MCF 10A (cell line): ENCODE data around the gene CTBP2. TPM values are rescaled to one million over a fixed set of nuclear protein-coding genes. Genes with fewer than 3 reads are reported as not detected.

Source experiments
- BruUV-seq: library from RNA; stranded (reverse); fragments of 400-500 nt; replicated peaks from 2 replicates; lab custom pipeline; 2021; lab: Mats Ljungman, UMichigan
- CTCF ChIA-PET: fragments of 300-600 bp; sonication (Branson Sonifier 250); formaldehyde crosslinking; extraction: SDS; loops from one replicate; lab custom pipeline; 2021; ENCODE audit warnings: antibody characterized with exemption, inconsistent platforms; lab: Yijun Ruan, JAX
- POLR2A ChIA-PET: fragments of 300-600, 350-650 bp; sonication (Branson Sonifier 250); formaldehyde crosslinking; extraction: SDS; loops from one replicate; lab custom pipeline; 2020; ENCODE audit warnings: antibody characterized with exemption, inconsistent platforms; lab: Yijun Ruan, JAX
- DNase-seq: peaks from one replicate; pipeline ENCODE4 v3.0.0-alpha.2; 2018; ENCODE audit not compliant: unreplicated experiment
- H3K27ac Mint-ChIP-seq: one replicate; pipeline ENCODE4 v1.8.0; 2022; ENCODE audit warnings: mild to moderate bottlenecking, low read depth, mixed read lengths; ENCODE audit not compliant: unreplicated experiment
- H3K27me3 Mint-ChIP-seq: one replicate; pipeline ENCODE4 v1.8.0; 2022; ENCODE audit warnings: mixed read lengths; ENCODE audit not compliant: insufficient read depth, unreplicated experiment
- H3K36me3 Mint-ChIP-seq: one replicate; pipeline ENCODE4 v1.8.0; 2022; ENCODE audit warnings: mild to moderate bottlenecking, moderate library complexity, mixed read lengths; ENCODE audit not compliant: insufficient read depth, unreplicated experiment
- H3K4me1 Mint-ChIP-seq: one replicate; pipeline ENCODE4 v1.8.0; 2022; ENCODE audit warnings: mixed read lengths; ENCODE audit not compliant: insufficient read depth, unreplicated experiment
- H3K4me3 Mint-ChIP-seq: one replicate; pipeline ENCODE4 v1.8.0; 2022; ENCODE audit warnings: mild to moderate bottlenecking, moderate library complexity, mixed read lengths; ENCODE audit not compliant: unreplicated experiment
- H3K9me3 Mint-ChIP-seq: one replicate; pipeline ENCODE4 v1.8.0; 2022; ENCODE audit warnings: mixed read lengths; ENCODE audit not compliant: unreplicated experiment
- CTCF ChIP-seq: fragments of 200-600 bp; IDR thresholded peaks from one replicate; pipeline ENCODE4 v1.8.0; 2022; ENCODE audit warnings: antibody characterized with exemption, mild to moderate bottlenecking; ENCODE audit not compliant: unreplicated experiment
- intact Hi-C: fragments of 100-400 bp; cut with micrococcal nuclease; formaldehyde crosslinking; loops from 2 replicates; pipeline ENCODE4 v1.14.1; 2022
- total RNA-seq: library from RNA; stranded (reverse); gene quantifications from 2 replicates; pipeline ENCODE4 v1.2.3, GENCODE V29; 2022

Gene CTBP2
- total RNA-seq, 1 experiment from 2014 or later = 152 TPM

DNA sequence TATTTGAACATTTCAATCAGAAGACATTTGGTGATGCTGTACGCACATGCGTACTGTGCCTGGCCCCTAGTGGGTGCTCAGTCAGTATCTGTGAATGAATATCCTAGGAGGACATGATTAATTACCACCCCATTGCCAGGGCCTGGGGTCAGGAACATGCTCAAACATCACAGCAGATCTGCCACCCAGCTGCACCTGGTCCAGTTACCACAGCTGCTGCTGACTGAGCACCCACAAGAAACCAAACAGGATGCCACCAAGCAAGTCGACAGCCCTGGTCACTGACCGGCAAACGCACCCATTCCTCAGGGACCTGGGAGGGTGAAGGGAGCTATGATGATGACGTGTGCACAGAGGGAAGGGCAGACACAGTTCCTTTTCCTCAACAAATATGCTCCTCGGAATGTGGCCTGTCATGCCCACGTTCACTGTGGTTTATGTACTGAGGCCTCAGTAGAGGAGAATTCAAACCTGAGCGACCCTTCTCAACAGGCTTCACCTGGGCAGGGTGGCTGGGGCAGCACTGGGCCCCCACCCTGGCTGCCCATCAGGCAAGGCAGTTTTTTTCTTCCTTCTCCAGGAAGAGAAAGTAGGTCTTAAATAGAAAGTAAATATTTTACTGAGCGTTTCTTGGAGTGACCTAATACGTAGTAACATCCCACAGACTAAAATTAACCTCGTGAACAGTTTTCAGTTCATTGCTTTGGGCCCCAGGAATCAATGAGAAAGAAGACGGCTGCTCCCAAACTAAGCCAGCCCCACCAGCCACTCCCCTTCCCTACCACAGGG is 13.4 kb downstream of the CTBP2 start:
- peaks cover 19% of the 10 kb centered on the region for H3K36me3 Mint-ChIP-seq
- peak; percentile 32 for DNase-seq
- no peaks in the 10 kb centered on the region for H3K27me3 Mint-ChIP-seq
- ChIA-PET POLR2A (interaction anchor here (0.7 to 3.8 kb wide), 5 partner anchors 7 to 196 kb away, joined by 3 to 28 read pairs (median 5); no protein-coding TSS in a partner anchor), CTCF (interaction anchor here (0.6 to 1.9 kb wide), 5 partner anchors 10 to 55 kb away, joined by 3 to 7 read pairs (median 5); no protein-coding TSS in a partner anchor)
- H3K4me1 Mint-ChIP-seq = peaks cover 55% of the 10 kb centered on the region
- peak overlapping the region; percentile 96 for H3K27ac Mint-ChIP-seq
- peak overlapping the region; percentile 49 for H3K4me3 Mint-ChIP-seq
- no TSS peak for BruUV-seq
- intact Hi-C loops = no loop called here
- H3K9me3 Mint-ChIP-seq = no peaks in the 10 kb centered on the region
- no peak for TF ChIP-seq CTCF

GRCh38 chr10:125145636-125146035 is 14.7 kb downstream of the CTBP2 start:
- H3K4me1 Mint-ChIP-seq = peaks cover 55% of the 10 kb centered on the region
- CTCF ChIA-PET = interaction anchor here (0.6 to 1.8 kb wide), 7 partner anchors 10 to 100 kb away, joined by 3 to 8 read pairs (median 3); no protein-coding TSS in a partner anchor
- no peak for TF ChIP-seq CTCF
- H3K4me3 Mint-ChIP-seq = no peak overlapping the region
- H3K27me3 Mint-ChIP-seq = no peaks in the 10 kb centered on the region
- H3K9me3 Mint-ChIP-seq = no peaks in the 10 kb centered on the region
- POLR2A ChIA-PET = interaction anchor here (0.6 to 3.8 kb wide), 5 partner anchors 8 to 214 kb away, joined by 3 to 28 read pairs (median 3); no protein-coding TSS in a partner anchor
- H3K36me3 Mint-ChIP-seq = peaks cover 12% of the 10 kb centered on the region
- no TSS peak for BruUV-seq
- intact Hi-C loops = loop anchor here (1.0 kb wide), 1 partner anchor 97 kb away; no protein-coding TSS in a partner anchor
- DNase-seq = no peak
- H3K27ac Mint-ChIP-seq = no peak overlapping the region

DNA sequence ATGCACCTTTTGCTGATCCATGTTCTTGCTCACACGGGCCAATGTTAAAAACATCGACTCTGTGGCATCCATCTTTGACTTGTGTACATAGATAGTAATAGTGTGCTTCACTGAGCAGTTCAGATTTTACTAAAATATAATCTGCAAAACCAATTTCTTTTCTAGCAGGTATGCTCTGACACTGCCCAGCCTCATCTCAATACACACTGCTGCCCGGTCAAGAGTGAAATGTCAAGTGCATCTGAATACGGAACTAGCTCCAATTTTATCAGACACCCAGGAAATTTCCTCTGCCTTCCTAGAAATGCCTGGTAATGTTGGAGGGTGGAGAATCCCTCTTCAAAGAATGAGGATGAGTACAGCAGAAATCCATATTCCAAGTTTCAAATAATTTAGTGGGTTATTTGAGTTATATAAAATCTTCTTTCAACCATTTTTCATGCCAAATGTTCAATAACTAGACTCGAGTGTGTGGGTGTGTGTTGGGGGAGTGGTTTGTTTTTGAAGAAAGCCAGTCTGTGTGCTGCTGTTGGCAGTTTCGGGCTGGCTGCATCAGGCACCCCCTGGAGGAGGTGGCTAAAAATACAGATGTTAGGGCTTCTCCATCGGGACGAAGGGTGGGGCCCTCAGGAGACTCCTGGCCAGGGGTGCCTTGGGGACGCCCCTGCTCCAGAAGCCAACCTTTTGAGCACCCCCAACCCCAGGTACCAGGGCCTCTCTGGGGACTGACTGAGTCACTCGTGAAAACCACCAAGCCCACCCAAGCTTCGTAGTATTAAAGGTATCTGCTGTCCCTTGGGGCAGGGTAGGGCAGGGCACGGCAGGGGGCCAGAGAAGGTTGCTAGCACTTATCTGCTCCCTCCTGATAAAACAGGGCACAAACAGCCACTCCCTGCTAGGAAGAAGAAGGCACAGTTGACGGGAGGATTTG is 15.4 kb downstream of the CTBP2 start:
- peak; percentile 48 for TF ChIP-seq CTCF
- CTCF ChIA-PET = interaction anchor here (0.6 to 1.8 kb wide), 8 partner anchors 9 to 107 kb away, joined by 3 to 8 read pairs (median 3); no protein-coding TSS in a partner anchor
- no TSS peak for BruUV-seq
- no peaks in the 10 kb centered on the region for H3K9me3 Mint-ChIP-seq
- H3K4me3 Mint-ChIP-seq = no peak overlapping the region
- no peaks in the 10 kb centered on the region for H3K27me3 Mint-ChIP-seq
- intact Hi-C loops = loop anchor here (1.0 kb wide), 1 partner anchor 97 kb away; no protein-coding TSS in a partner anchor
- POLR2A ChIA-PET = interaction anchor here (0.6 to 3.8 kb wide), 5 partner anchors 9 to 215 kb away, joined by 3 to 28 read pairs (median 4); no protein-coding TSS in a partner anchor
- peaks cover 51% of the 10 kb centered on the region for H3K4me1 Mint-ChIP-seq
- H3K27ac Mint-ChIP-seq = peak overlapping the region; percentile 39
- H3K36me3 Mint-ChIP-seq = peaks cover 16% of the 10 kb centered on the region
- peak; percentile 74 for DNase-seq
